GM12801 (cell line): ENCODE data around the gene PDE4D.

Source experiments
- TF ChIP-seq, protein P1 (sequence below): IDR thresholded peaks from one replicate; pipeline ENCODE4 v1.5.1; 2011; ENCODE audit warnings: control low read depth; ENCODE audit not compliant: insufficient read length; ENCODE audit errors: extremely low read depth

Gene PDE4D

DNA sequence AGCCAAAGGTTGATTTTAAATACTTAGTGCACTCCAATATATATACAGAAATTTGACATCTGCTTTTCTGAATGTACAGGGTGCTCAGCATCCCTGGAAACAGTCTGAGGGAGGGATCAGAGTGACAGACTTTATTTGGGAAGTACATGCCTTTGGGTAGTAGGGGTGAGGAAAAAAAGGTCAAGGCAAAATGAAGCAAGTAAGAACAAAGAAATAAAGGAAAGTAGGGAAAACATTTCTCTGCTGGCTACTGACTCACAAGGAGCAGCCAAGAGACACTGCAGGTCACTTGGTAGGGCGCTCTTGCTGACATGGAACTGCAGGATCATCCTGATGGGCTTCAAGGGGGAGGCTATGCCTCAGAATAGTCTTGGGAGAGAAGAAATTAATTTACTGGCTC is 929.7 kb downstream of the PDE4D start:
- TF ChIP-seq, protein P1, sequence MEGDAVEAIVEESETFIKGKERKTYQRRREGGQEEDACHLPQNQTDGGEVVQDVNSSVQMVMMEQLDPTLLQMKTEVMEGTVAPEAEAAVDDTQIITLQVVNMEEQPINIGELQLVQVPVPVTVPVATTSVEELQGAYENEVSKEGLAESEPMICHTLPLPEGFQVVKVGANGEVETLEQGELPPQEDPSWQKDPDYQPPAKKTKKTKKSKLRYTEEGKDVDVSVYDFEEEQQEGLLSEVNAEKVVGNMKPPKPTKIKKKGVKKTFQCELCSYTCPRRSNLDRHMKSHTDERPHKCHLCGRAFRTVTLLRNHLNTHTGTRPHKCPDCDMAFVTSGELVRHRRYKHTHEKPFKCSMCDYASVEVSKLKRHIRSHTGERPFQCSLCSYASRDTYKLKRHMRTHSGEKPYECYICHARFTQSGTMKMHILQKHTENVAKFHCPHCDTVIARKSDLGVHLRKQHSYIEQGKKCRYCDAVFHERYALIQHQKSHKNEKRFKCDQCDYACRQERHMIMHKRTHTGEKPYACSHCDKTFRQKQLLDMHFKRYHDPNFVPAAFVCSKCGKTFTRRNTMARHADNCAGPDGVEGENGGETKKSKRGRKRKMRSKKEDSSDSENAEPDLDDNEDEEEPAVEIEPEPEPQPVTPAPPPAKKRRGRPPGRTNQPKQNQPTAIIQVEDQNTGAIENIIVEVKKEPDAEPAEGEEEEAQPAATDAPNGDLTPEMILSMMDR = no peak

DNA sequence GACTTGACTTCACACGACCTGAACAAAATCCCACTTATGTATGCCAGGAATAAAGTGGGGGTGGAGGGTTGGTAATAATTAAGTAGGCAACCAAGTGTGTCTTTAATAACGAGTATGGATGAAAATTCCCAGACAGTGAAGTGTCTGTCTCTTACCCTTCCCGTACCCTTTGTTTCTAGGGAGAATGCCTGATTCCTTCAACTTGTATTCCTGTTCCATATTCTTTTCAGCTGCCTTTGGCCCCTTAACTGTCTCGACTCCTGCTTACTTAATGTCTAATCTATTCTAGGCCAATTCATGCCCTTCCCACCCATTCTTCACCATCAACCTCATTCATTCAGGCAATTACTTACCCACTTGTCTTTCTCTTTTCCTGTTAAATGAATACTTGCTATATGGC is 930.2 kb downstream of the PDE4D start:
- TF ChIP-seq, protein P1 = no peak

- TF ChIP-seq, protein P1 = no peak
Observed at GRCh38 chr5:58961631-58962280, 931.8 kb downstream of the PDE4D start.

DNA sequence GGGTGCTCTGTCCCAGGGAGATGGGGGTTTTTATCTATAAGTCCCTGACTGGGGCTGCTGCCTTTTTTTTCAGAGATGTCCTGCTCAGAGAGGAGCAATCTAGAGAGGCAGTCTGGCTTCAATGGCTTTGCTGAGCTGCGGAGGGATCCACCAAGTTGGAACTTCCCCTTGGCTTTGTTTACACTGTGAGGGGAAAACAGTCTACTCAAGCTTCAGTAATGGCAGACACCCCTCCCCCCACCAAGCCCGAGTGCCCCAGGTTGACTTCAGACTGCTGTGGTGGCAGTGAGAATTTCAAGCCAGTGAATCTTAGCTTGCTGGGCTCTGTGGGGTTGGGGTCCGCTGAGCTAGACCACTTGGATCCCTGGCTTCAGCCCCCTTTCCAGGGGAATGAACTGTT is 934.8 kb downstream of the PDE4D start:
- TF ChIP-seq, protein P1 = no peak

DNA sequence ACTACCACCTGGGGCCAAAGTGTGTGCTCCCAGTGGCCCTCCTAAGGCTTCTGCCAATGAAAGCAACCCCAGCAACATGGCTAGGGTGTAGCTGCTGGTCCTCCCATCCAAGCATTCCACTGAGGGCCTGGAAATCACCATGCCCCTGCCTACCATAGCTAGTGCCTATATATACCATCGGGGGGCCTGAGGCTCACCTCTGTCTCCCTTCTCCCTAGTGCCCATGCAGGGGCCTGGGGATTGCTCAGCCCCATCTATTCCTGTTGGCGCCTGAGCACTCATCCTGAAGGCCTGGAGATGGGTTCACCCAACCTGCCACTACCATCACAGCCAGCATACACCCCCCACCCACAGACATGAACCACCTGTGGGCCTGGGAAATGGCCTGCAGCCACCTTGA is 943.3 kb downstream of the PDE4D start:
- TF ChIP-seq, protein P1 = no peak

DNA sequence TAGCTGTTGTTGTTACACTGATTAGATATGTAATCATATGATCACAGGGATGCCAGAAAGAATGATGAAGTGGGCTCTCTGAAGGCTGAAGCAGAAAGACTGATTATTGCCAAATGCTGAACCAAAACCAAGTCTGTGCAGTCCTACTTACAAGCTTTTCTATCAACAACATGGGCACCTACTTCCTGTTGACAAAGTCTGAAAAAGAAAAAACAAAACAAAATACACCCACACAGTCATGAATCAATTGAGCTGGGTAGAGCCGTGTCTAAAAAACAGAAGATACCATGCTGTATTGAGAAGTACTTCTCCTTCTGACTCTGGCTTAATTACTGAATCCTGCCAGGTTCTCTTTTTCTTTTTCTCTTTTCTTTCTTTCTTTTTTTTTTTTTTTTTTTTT is 947.3 kb downstream of the PDE4D start:
- TF ChIP-seq, protein P1 = no peak

DNA sequence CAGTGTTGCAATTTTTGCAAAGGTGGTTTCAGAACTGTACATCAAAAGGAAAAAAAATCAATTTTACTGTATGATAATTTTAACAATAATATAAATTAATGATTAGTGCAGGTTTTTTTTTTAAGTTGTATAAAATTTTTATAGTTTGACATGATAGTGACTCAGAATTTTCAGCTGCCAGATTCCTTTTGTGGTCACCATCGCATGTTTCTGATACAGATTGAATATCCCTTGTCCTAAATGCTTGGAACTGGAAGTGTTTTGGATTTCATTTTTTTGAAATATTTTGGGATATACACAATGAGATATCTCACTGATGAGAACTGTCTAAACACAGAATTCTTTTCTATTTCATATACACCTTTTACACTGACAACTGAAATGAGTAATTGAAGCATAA is 949.3 kb downstream of the PDE4D start:
- TF ChIP-seq, protein P1 = no peak
